Panc1 (cell line): ENCODE measurements around the gene SMG1. TPM values are rescaled to one million over a fixed set of nuclear protein-coding genes. Genes with fewer than 3 reads are reported as not detected.
"Not testable (repeated sequence)": the region's sequence is repeated elsewhere in the genome, so short reads cannot be mapped to it uniquely, and the experiment has no call there.

ENCODE experiments used
- ATAC-seq: fragments of 200-7000 bp; cut with Tn5 transposase; 2 replicates; pipeline ENCODE4 v1.9.1; 2020; ENCODE audit warnings: mild to moderate bottlenecking, moderate library complexity
- BruUV-seq: library from RNA; stranded (reverse); fragments of 400-500 nt; replicated peaks from 2 replicates; lab custom pipeline; 2021; lab: Mats Ljungman, UMichigan
- CTCF ChIA-PET: fragments of 300-600 bp; sonication (Branson Sonifier 250); formaldehyde crosslinking; loops from one replicate; lab custom pipeline; 2022; ENCODE audit warnings: antibody characterized with exemption; lab: Charles Lee
- POLR2A ChIA-PET: fragments of 300-600 bp; sonication (Branson Sonifier 250); formaldehyde crosslinking; loops from one replicate; lab custom pipeline; 2022; ENCODE audit warnings: antibody characterized with exemption; lab: Charles Lee
- DNase-seq: peaks from one replicate; pipeline ENCODE4 v3.0.0-alpha.2; 2010; ENCODE audit warnings: low read depth, low spot score
- H3K27ac ChIP-seq: 2 replicates; pipeline ENCODE4 v1.5.1; 2011; ENCODE audit warnings: mild to moderate bottlenecking, low read length, inconsistent platforms
- H3K27me3 ChIP-seq: fragments of 200-500 bp; sonication (Bioruptor generic); 2 replicates; pipeline ENCODE4 v1.6.0; 2014; ENCODE audit warnings: low read length, inconsistent platforms; ENCODE audit not compliant: control insufficient read depth, insufficient read depth
- H3K36me3 ChIP-seq: fragments of 200-500 bp; sonication (Bioruptor generic); 2 replicates; pipeline ENCODE4 v1.5.1; 2014; ENCODE audit warnings: inconsistent platforms, mild to moderate bottlenecking, low read length, moderate library complexity; ENCODE audit not compliant: control insufficient read depth, insufficient read depth
- H3K4me1 ChIP-seq: 2 replicates; pipeline ENCODE4 v1.5.1; 2011; ENCODE audit warnings: inconsistent platforms, mild to moderate bottlenecking, low read length, moderate library complexity; ENCODE audit not compliant: control insufficient read depth, insufficient read depth
- H3K4me3 ChIP-seq, 2 experiments: 2 replicates each; pipeline ENCODE4 v1.5.1; 2011 to 2012; ENCODE audit warnings: low read depth in 2 of 2, low read length in 2 of 2, mild to moderate bottlenecking in 2 of 2, inconsistent platforms in 1 of 2, moderate library complexity in 1 of 2
- H3K9me3 ChIP-seq: fragments of 200-500 bp; sonication (Bioruptor generic); 2 replicates; pipeline ENCODE4 v1.5.1; 2014; ENCODE audit warnings: low read depth, mild to moderate bottlenecking, inconsistent platforms, low read length, moderate library complexity; ENCODE audit not compliant: control insufficient read depth, insufficient read depth
- in situ Hi-C: cut with HindIII; loops from 2 replicates; pipeline ENCODE4 v1.10.0; 2016; ENCODE audit warnings: low sequenced_read_pairs, low pct_unique_long_range_greater_than_20kb
- intact Hi-C: fragments of 100-400 bp; cut with micrococcal nuclease; formaldehyde crosslinking; loops from one replicate; pipeline ENCODE4 v1.10.0; 2022; ENCODE audit not compliant: unreplicated experiment
- total RNA-seq: library from RNA; stranded (reverse); gene quantifications from one replicate; pipeline ENCODE4 v1.2.1, GENCODE V29; 2021; ENCODE audit not compliant: unreplicated experiment

The SMG1 gene
- total RNA-seq, 1 experiment from 2014 or later: 113 TPM

DNA sequence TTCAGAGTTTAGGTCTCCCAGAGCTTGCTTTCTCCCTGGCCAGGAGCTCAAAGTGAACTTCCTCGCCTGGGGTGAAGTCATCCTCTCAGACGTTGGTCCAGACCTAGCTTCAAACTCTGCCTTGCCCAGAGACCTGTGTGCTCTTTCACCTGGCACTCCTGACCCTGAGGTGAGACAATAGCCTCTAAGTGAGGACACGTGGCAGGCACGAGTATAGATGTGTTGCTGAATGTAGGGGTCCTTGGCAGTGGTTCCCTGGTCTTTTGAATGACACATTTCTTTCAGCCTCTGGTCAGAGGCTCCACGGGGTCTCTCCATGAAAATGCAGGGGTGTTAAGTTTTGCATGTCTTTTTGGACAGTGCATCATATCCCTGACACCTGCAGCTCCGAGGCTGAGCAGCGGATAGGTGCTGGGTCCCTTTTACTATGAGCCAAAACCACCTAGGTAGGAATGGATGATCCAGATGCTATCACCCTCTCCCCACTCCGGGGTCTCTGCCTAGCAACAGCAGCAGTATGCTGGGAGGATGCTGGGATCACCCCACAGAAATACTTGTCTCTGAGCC lies 145.7 kb downstream of the SMG1 start:
- DNase-seq, intact Hi-C loops, H3K4me3 ChIP-seq, H3K27me3 ChIP-seq, CTCF ChIA-PET, H3K27ac ChIP-seq, POLR2A ChIA-PET, BruUV-seq, H3K9me3 ChIP-seq, H3K4me1 ChIP-seq, in situ Hi-C loops: not testable (repeated sequence)
- H3K36me3 ChIP-seq: peaks cover 24% of the 10 kb centered on the region
- peak; percentile 23 for ATAC-seq

DNA sequence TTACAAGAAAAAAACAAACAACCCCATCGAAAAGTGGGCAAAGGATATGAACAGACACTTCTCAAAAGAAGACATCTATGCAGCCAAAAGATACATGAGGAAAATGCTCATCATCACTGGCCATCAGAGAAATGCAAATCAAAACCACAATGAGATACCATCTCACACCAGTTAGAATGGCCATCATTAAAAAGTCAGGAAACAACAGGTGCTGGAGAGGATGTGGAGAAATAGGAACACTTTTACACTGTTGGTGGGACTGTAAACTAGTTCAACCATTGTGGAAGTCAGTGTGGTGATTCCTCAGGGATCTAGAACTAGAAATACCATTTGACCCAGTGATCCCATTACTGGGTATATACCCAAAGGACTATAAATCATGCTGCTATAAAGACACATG lies 148.5 kb downstream of the SMG1 start:
- H3K4me3 ChIP-seq, H3K27me3 ChIP-seq, CTCF ChIA-PET, H3K9me3 ChIP-seq, ATAC-seq, H3K36me3 ChIP-seq, POLR2A ChIA-PET, intact Hi-C loops, H3K4me1 ChIP-seq, H3K27ac ChIP-seq, BruUV-seq, in situ Hi-C loops, DNase-seq: not testable (repeated sequence)

- CTCF ChIA-PET, POLR2A ChIA-PET, H3K9me3 ChIP-seq, H3K27ac ChIP-seq, in situ Hi-C loops, H3K4me3 ChIP-seq, H3K36me3 ChIP-seq, intact Hi-C loops, DNase-seq, H3K27me3 ChIP-seq, ATAC-seq, H3K4me1 ChIP-seq, BruUV-seq: not testable (repeated sequence)
Measured at GRCh38 chr16:18776334-18776733, 149.9 kb downstream of the SMG1 start.

DNA sequence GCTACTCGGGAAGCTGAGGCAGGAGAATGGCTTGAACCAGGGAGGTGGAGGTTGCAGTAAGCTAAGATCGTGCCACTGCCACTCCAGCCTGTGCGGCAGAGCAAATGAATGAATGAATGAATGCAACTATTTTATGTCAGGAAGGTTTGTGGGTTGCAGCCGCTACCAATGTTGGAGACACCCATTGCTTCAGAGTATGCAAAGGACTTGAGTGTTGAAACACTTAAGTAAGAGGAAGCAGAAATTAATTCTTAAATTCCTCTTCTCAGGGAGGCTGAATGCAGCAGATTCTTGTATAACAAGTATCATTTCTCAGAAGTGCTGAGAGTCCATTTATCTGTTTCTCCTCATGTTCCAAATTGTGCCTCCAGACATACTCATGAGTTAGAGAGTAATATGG lies 151.6 kb downstream of the SMG1 start:
- H3K36me3 ChIP-seq, in situ Hi-C loops, H3K4me1 ChIP-seq, intact Hi-C loops, BruUV-seq, H3K27me3 ChIP-seq, H3K4me3 ChIP-seq, CTCF ChIA-PET, ATAC-seq, H3K9me3 ChIP-seq, DNase-seq, H3K27ac ChIP-seq: not testable (repeated sequence)
- POLR2A ChIA-PET: interaction anchor here (0.6 kb wide), 1 partner anchor 66 kb away, joined by 3 read pairs; no protein-coding TSS in a partner anchor

DNA sequence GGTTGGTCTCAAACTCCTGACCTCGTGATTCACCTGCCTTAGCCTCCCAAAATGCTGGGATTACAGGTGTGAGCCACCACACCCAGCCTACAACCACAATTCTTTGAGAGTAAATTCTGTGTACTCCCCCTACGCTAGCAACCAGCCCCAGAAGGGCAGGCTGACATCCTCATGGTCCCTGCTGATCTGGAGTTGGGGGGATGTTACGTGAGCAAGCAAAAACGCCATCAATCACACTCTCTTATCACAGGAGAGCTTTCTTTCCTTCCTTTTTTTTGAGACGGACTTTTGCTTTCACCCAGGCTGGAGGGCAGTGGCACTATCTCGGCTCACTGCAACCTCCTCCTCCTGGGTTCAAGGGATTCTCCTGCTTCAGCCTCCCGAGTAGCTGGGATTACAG lies 154.0 kb downstream of the SMG1 start:
- ATAC-seq, BruUV-seq, H3K27ac ChIP-seq, intact Hi-C loops, in situ Hi-C loops, POLR2A ChIA-PET, H3K27me3 ChIP-seq, H3K4me1 ChIP-seq, H3K4me3 ChIP-seq, DNase-seq, H3K9me3 ChIP-seq, CTCF ChIA-PET, H3K36me3 ChIP-seq: not testable (repeated sequence)

DNA sequence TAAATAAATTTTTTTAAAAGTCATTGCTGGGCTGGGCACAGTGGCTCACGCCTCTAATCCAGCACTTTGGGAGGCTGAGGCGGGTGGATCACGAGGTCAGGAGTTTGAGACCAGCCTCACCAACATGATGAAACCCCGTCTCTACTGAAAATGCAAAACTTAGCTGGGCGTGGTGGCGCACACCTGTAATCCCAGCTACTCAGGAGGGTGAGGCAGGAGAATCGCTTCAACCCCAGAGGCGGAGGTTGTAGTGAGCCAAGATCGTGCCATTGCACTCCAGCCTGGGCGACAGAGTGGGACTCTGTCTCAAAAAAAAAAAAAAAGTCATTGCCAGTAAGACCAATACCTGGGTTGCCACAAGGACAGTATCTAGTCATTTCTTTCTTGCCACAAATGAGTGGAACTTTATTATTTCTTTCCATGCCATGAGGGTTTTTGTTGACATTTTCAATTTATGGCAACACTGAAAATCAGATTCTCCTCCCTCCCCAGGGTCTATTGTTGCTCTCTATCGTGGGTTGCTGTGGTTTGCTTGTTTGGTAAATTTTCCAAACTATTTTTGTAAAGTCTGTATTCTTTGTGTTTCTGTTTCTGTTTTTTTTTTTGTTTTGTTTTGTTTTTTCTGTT lies 155.8 kb downstream of the SMG1 start:
- H3K9me3 ChIP-seq, H3K4me3 ChIP-seq, BruUV-seq, ATAC-seq, CTCF ChIA-PET, H3K4me1 ChIP-seq, H3K27me3 ChIP-seq, intact Hi-C loops, H3K36me3 ChIP-seq, DNase-seq, H3K27ac ChIP-seq, in situ Hi-C loops: not testable (repeated sequence)
- POLR2A ChIA-PET: interaction anchor here (0.6 kb wide), 2 partner anchors 20 to 288 kb away, joined by 5 to 7 read pairs; partner anchors contain the start of gene RPS15A

DNA sequence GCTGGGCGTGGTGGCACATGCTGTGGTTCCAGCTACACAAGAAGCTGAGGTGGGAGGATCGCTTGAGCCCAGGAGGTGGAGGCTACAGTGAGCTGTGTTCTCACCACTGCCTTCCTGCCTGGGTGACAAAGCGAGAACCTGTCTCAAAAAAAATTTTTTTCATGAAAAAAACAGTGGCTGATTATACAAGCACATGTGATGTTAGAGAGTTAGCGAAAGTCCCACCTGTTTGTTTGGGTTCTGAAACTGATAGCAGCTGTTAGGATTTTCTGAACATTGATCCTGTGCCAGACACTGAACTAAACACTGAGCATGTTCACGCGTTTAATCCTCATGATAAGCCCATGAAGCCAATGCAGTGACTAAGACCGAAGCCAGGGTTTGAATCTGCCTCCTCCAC lies 159.0 kb downstream of the SMG1 start:
- in situ Hi-C loops, ATAC-seq, DNase-seq, intact Hi-C loops, H3K27me3 ChIP-seq, H3K36me3 ChIP-seq, H3K27ac ChIP-seq, H3K4me1 ChIP-seq, H3K9me3 ChIP-seq, BruUV-seq, H3K4me3 ChIP-seq, POLR2A ChIA-PET, CTCF ChIA-PET: not testable (repeated sequence)
